Measurements from ENCODE around the gene STRN3.
"Not testable (repeated sequence)": the region's sequence is repeated elsewhere in the genome, so short reads cannot be mapped to it uniquely, and the experiment has no call there.

Gene STRN3

DNA sequence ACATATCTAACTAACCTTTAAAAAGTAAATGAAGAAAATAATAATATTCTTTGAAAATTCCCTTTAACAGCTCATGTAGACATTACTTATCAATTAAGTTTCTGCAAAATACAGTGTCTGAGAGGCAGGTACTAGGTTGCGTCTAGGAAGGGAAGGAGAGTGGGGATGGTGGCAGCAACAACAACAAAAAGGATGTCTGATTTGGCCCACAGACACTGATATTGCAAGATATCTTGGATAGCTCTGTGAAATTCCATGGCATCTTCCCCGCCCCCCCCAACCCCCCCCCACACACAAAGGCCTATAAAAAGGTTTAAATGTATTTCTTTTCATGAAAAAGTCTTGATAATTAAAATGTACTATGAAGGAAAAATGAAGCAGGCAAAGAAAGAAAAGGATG is 42.3 kb downstream of the STRN3 start:
- no peaks in the 10 kb centered on the region for H3K9me3 ChIP-seq (ENCODE audit: control insufficient read depth, insufficient read depth, low read depth, low read length)
- no peak overlapping the region for H3K9ac ChIP-seq (ENCODE audit: low read length)
- H3K27ac ChIP-seq (ENCODE audit: low read depth, low read length), result no peak overlapping the region
- no peaks in the 10 kb centered on the region for H3K36me3 ChIP-seq (ENCODE audit: control insufficient read depth, insufficient read depth, low read length)
- H3K4me3 ChIP-seq (ENCODE audit: low read depth, low read length), result no peak overlapping the region
- H3K27me3 ChIP-seq (ENCODE audit: control insufficient read depth, insufficient read depth, low read length), result no peaks in the 10 kb centered on the region
- H3K4me1 ChIP-seq (ENCODE audit: control insufficient read depth, insufficient read depth, low read length), result no peaks in the 10 kb centered on the region

DNA sequence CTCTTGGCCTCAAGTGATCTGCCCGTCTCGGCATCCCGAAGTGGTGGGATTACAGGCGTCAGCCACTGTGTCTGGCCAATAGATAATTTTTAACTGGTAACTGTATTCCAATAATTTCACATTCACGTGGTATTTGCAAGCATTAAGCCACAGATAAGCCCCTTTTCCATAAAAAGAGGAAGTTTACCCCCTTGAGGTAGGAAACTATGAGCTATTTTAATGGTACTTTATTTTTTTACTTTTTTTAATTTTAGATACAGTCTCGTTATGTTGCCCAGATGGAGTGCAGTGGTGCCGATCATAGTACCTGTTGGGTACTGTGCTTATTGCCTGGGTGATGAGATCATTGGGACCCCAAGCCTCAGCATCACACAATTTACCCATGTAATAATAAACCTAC is 43.6 kb downstream of the STRN3 start:
- H3K9me3 ChIP-seq (ENCODE audit: control insufficient read depth, insufficient read depth, low read depth, low read length), result no peaks in the 10 kb centered on the region
- no peaks in the 10 kb centered on the region for H3K27me3 ChIP-seq (ENCODE audit: control insufficient read depth, insufficient read depth, low read length)
- H3K27ac ChIP-seq (ENCODE audit: low read depth, low read length), result no peak overlapping the region
- H3K36me3 ChIP-seq (ENCODE audit: control insufficient read depth, insufficient read depth, low read length), result no peaks in the 10 kb centered on the region; the same call in 1 of the 2 replicates
- no peak overlapping the region for H3K4me3 ChIP-seq (ENCODE audit: low read depth, low read length)
- no peaks in the 10 kb centered on the region for H3K4me1 ChIP-seq (ENCODE audit: control insufficient read depth, insufficient read depth, low read length)
- H3K9ac ChIP-seq (ENCODE audit: low read length), result no peak overlapping the region

DNA sequence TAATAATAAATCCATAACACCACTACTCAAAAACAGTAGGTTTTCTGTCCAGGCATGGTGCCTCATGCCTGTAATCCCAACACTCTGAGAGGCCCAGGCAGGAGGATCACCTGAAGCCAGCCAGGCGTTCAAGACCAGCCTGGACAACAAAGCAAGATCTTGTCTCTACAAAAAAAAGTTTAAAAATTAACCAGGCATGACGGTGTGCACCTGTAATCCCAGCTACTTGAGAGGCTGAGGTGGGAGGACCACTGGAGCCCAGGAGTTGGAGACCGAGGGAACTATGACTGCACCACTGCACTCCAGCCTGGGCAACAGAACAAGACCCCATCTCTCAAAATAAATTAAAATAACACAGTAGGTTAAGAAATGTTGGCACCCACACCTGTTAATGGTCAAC is 45.2 kb downstream of the STRN3 start:
- no peaks in the 10 kb centered on the region for H3K9me3 ChIP-seq (ENCODE audit: control insufficient read depth, insufficient read depth, low read depth, low read length)
- no peak overlapping the region for H3K4me3 ChIP-seq (ENCODE audit: low read depth, low read length)
- H3K4me1 ChIP-seq (ENCODE audit: control insufficient read depth, insufficient read depth, low read length), result no peaks in the 10 kb centered on the region
- no peak overlapping the region for H3K27ac ChIP-seq (ENCODE audit: low read depth, low read length)
- no peaks in the 10 kb centered on the region; the same call in 1 of the 2 replicates for H3K36me3 ChIP-seq (ENCODE audit: control insufficient read depth, insufficient read depth, low read length)
- H3K27me3 ChIP-seq (ENCODE audit: control insufficient read depth, insufficient read depth, low read length), result no peaks in the 10 kb centered on the region
- no peak overlapping the region for H3K9ac ChIP-seq (ENCODE audit: low read length)

DNA sequence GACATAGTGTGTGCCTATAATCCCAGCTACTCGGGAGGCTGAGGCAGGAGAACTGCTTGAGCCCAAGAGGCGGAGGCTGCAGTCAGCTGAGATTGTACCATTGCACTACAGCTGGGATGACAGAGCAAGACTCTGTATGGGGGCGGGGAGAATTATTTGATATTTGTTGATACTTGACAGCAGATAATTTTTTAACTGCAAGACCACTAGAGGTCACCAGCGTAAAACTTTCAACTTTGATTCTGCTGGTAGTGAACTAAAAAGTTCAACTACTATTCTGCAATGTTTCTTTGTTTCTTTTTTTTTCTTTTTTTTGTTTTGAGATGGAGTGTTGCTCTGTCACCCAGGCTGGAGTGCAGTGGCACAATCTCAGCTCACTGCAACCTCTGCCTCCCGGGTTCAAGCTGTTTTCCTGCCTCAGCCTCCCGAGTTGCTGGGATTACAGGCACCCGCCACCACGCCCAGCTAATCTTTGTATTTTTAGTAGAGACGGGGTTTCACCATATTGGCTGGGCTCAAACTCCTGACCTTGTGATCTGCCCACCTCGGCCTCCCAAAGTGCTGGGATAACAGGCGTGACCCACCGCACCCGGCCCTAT is 46.0 kb downstream of the STRN3 start:
- not testable (repeated sequence) for H3K9me3 ChIP-seq (ENCODE audit: control insufficient read depth, insufficient read depth, low read depth, low read length); H3K4me1 ChIP-seq (ENCODE audit: control insufficient read depth, insufficient read depth, low read length); H3K36me3 ChIP-seq (ENCODE audit: control insufficient read depth, insufficient read depth, low read length); H3K9ac ChIP-seq (ENCODE audit: low read length); H3K4me3 ChIP-seq (ENCODE audit: low read depth, low read length); H3K27me3 ChIP-seq (ENCODE audit: control insufficient read depth, insufficient read depth, low read length); H3K27ac ChIP-seq (ENCODE audit: low read depth, low read length)

DNA sequence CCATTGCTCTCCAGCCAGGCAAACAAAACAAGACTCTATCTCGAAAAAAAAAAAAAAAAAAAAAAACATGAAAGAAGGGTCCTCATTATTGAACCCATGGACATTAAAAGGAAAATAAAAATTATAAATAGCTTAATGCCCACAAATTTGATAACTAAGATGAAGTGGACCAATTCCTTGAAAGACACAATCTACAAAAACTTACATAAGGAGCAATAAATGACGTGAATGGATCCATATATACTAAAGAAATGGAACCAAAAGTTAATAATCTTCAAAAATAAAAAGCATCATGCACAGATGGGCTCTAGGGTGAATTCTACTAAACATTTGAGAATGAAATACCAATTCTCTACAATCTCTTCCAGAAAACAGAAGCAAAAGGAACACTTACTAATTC is 48.4 kb downstream of the STRN3 start:
- H3K9ac ChIP-seq (ENCODE audit: low read length), result no peak overlapping the region
- H3K9me3 ChIP-seq (ENCODE audit: control insufficient read depth, insufficient read depth, low read depth, low read length), result 0 out of 2 replicates have a peak, but pooled peaks cover 4% of the 10 kb centered on the region
- H3K36me3 ChIP-seq (ENCODE audit: control insufficient read depth, insufficient read depth, low read length), result no peaks in the 10 kb centered on the region; the same call in none of the 2 replicates
- no peak overlapping the region for H3K27ac ChIP-seq (ENCODE audit: low read depth, low read length)
- no peaks in the 10 kb centered on the region for H3K27me3 ChIP-seq (ENCODE audit: control insufficient read depth, insufficient read depth, low read length)
- H3K4me3 ChIP-seq (ENCODE audit: low read depth, low read length), result no peak overlapping the region
- no peaks in the 10 kb centered on the region for H3K4me1 ChIP-seq (ENCODE audit: control insufficient read depth, insufficient read depth, low read length)

DNA sequence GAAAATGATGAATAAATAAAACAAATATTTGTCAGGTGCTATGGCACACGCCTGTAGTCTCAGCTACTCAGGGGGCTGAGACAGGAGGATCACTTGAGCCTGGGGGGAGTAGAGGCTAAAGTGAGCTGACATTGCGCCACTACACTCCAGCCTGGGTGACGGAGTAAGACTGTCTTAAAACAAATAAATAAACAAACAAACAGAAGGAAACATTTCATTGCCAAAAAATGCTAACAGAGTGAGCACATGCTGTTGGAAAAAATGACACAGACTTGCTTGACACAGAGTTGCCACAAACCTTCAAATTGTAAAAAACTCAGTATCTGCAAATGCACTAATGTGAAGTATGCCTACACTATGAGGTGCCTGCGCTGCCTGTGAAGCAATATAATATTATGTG is 51.6 kb downstream of the STRN3 start:
- Histone ChIP-seq H3K4me3 (ENCODE audit: low read depth, low read length) (no peak overlapping the region), H3K27ac (ENCODE audit: low read depth, low read length) (no peak overlapping the region), H3K4me1 (ENCODE audit: control insufficient read depth, insufficient read depth, low read length) (peaks cover 7% of the 10 kb centered on the region; the same call in 1 of the 2 replicates), H3K36me3 (ENCODE audit: control insufficient read depth, insufficient read depth, low read length) (no peaks in the 10 kb centered on the region; the same call in none of the 2 replicates), H3K9me3 (ENCODE audit: control insufficient read depth, insufficient read depth, low read depth, low read length) (0 out of 2 replicates have a peak, but pooled peaks cover 4% of the 10 kb centered on the region), H3K27me3 (ENCODE audit: control insufficient read depth, insufficient read depth, low read length) (no peaks in the 10 kb centered on the region), H3K9ac (ENCODE audit: low read length) (no peak overlapping the region)

DNA sequence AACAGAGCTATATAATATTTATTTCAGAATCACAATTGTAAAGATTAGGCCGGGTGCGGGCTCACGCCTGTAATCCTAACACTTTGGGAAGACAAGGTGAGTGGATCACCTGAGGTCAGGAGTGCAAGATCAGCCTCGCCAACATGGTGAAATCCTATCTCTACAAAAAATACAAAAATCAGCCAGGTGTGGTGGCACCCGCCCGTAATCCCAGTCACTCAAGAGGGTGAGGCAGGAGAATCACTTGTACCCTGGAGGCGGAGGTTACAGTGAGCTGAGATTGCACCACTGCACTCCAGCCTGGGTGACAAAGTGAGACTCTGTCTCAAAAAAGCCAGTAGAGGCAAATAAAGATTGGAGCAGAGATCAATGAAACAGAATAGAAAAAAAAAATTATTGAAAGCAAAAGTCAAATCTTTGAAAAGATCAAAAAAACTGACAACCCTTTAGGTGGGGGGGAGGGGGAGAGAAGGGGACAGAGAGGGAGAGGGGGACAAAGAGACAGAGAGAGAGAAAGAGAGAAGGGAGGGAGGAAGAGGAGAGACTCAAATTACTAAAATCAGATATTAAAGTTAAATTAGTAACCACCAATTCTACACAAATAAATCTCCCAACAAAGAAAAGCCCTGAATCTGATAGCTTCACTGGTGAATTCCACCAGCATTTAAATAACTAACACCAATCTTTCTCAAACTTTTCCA is 53.1 kb downstream of the STRN3 start:
- Histone ChIP-seq H3K36me3 (ENCODE audit: control insufficient read depth, insufficient read depth, low read length) (no peaks in the 10 kb centered on the region; the same call in 1 of the 2 replicates), H3K27ac (ENCODE audit: low read depth, low read length) (no peak overlapping the region), H3K4me1 (ENCODE audit: control insufficient read depth, insufficient read depth, low read length) (peaks cover 7% of the 10 kb centered on the region; the same call in 1 of the 2 replicates), H3K27me3 (ENCODE audit: control insufficient read depth, insufficient read depth, low read length) (no peaks in the 10 kb centered on the region), H3K4me3 (ENCODE audit: low read depth, low read length) (no peak overlapping the region), H3K9me3 (ENCODE audit: control insufficient read depth, insufficient read depth, low read depth, low read length) (0 out of 2 replicates have a peak, but pooled peaks cover 4% of the 10 kb centered on the region), H3K9ac (ENCODE audit: low read length) (no peak overlapping the region)

DNA sequence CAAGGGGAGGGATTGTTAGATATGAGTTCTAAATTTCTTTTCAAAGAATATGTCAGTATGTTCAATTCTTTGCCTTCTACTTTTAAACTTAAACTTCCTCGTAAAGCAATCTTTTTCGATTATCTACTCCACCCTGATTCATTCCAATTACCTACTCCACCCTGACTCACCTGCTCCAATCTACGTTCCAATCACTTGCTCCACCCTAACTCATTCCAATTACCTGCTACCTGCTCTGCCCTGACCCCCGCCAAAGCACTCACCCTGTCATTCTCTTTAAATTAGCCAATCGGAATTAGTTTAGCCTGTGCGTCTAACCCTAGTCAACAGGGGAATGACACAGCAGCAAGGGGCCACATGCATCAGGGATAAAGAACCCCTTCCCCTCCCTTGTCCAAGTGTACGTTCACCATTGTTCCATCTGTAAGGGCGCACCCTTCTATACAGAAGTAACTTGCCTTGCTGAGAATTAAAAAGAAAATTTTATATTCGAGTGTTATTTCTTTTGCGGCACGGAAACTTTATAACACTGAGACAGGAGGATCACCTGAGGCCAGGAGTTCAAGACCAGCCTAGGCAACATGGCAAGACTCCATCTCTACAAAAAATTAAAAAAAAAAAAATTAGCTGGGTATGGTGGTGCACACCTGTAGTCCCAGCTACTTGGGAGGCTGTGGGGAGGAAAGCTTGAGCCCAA is 54.0 kb downstream of the STRN3 start:
- not testable (repeated sequence) for H3K4me1 ChIP-seq (ENCODE audit: control insufficient read depth, insufficient read depth, low read length); H3K9me3 ChIP-seq (ENCODE audit: control insufficient read depth, insufficient read depth, low read depth, low read length); H3K27ac ChIP-seq (ENCODE audit: low read depth, low read length); H3K36me3 ChIP-seq (ENCODE audit: control insufficient read depth, insufficient read depth, low read length); H3K4me3 ChIP-seq (ENCODE audit: low read depth, low read length); H3K9ac ChIP-seq (ENCODE audit: low read length); H3K27me3 ChIP-seq (ENCODE audit: control insufficient read depth, insufficient read depth, low read length)

DNA sequence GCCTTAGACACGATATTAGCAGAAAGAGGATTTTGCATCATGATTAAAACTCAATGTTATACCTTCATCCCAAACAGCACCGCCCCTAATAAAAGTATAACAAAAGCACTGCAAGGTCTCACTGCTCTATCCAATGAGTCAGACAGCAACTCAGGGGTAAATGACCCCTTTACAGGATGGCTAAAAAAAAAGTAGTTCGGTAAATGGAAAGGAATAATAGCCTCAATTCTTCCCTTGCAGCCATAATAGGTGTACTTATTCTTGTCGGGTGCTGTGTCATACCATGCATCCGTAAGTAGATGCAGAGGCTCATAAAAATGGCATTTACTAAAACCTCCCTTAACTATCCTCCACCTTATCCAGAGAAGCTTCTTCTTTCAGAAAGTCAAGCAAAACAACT is 54.6 kb downstream of the STRN3 start:
- peaks cover 7% of the 10 kb centered on the region; the same call in 1 of the 2 replicates for H3K9me3 ChIP-seq (ENCODE audit: control insufficient read depth, insufficient read depth, low read depth, low read length)
- H3K4me3 ChIP-seq (ENCODE audit: low read depth, low read length), result no peak overlapping the region
- peaks cover 4% of the 10 kb centered on the region; the same call in 1 of the 2 replicates for H3K36me3 ChIP-seq (ENCODE audit: control insufficient read depth, insufficient read depth, low read length)
- H3K27ac ChIP-seq (ENCODE audit: low read depth, low read length), result no peak overlapping the region
- no peak overlapping the region for H3K9ac ChIP-seq (ENCODE audit: low read length)
- H3K4me1 ChIP-seq (ENCODE audit: control insufficient read depth, insufficient read depth, low read length), result peaks cover 7% of the 10 kb centered on the region
- no peaks in the 10 kb centered on the region for H3K27me3 ChIP-seq (ENCODE audit: control insufficient read depth, insufficient read depth, low read length)

DNA sequence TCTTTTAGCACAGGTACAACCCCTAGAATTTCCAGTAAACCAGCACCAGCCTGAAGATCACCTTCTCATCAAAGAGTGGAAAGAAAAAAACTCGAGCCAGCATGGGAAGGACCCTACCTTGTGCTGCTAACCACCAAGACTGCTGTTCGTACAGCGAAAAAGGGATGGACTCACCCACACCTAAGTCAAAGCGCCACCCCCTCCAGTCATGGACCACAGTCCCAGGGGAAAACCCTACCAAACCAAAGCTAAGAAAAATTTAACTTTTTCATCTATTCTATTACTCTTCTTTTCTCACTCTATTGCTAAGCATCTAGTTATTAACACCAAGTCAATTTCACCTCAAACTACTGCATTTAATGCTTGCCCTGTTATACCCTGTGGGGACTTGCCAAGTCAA is 56.4 kb downstream of the STRN3 start:
- not testable (repeated sequence) for H3K27ac ChIP-seq (ENCODE audit: low read depth, low read length); H3K4me3 ChIP-seq (ENCODE audit: low read depth, low read length); H3K4me1 ChIP-seq (ENCODE audit: control insufficient read depth, insufficient read depth, low read length); H3K27me3 ChIP-seq (ENCODE audit: control insufficient read depth, insufficient read depth, low read length); H3K36me3 ChIP-seq (ENCODE audit: control insufficient read depth, insufficient read depth, low read length); H3K9ac ChIP-seq (ENCODE audit: low read length)
- peaks cover 11% of the 10 kb centered on the region; the same call in 1 of the 2 replicates for H3K9me3 ChIP-seq (ENCODE audit: control insufficient read depth, insufficient read depth, low read depth, low read length)
